GM21717 (cell line): ENCODE results near the gene VAV2.

Source experiments
- ATAC-seq: cut with Tn5 transposase; IDR thresholded peaks from one replicate; pipeline ENCODE4 v1.9.1; 2021; ENCODE audit warnings: mild to moderate bottlenecking, moderate library complexity; ENCODE audit not compliant: unreplicated experiment

The VAV2 gene

GRCh38 chr9:133716564-133717112, 275.5 kb downstream of the VAV2 start:
- no peak for ATAC-seq

DNA sequence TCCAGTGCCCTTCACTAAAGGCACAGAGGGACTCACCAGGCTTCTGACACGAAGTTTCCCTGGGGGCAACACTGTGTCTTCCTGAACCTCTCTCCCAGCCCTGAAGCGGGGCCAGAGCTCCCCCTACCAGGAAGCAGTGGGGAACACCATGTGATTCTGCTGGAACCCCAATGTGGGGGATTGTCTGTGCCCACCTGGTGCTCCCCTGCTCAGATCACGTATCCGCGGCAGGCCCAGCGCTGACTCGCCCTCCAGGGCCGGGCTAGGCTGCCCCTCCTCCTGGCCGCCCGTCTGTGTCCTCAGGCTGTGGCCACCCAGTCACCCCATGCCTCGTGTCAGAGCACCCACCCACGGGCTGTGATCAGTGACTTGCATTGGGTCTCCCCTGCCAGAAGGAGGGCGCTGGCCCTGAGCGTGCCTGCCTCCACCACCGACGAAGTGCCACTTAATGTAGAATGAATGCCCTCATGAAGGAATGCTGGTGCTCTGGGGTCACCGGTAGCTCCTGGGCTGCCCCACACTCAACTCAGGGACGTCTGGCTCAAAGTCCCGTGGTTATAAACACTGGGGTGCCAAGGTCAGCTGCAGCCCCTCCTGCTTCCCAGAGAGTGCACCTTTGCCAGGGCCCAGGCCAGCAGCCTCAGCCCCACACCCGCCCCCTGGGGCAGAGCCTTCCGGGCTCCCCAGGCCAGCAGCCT, 276.1 kb downstream of the VAV2 start:
- no peak for ATAC-seq

GRCh38 chr9:133715295-133715865, 276.7 kb downstream of the VAV2 start:
- no peak for ATAC-seq

- ATAC-seq, result no peak
Observed at GRCh38 chr9:133714606-133715294, 277.4 kb downstream of the VAV2 start.

GRCh38 chr9:133713960-133714495, 278.1 kb downstream of the VAV2 start:
- no peak for ATAC-seq

DNA sequence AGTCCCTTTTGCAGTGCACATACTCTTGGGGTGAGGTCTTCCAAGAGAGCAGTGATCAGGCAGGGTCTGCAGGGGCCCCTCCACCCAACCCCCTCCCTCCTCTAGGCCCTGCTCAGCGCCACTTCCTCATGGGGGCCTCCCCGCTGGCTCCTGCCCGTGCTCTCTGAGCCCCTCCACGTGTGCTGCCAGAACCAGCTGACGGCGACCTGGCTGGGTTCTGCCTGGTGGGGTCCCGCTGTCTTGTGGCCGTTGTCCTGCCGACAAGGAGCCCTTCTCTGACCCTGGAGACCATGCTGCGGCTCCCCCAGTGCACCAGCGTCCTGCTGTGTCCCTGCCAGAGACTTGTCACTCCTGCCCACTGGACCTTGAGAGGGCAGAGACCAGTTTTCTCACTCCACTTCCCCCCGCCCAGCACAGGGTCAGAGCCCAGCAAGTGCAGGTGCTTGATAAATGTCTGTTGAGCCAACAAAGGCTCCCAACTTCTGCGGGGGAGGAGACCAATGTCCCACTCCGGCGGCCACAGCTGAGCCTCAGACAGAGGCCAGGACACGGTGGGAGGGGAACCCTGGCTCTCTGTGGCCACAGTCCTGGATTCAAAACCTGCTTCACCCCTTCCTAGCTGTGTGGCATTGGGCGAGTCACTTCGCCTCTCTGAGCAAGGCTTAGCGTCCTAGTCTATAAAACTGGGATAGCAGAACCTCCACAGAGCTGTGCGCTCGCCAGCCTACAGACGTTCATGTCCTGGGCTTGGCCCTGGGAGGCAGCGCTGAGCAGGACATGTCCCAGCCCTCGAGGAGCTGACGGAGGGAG, 278.8 kb downstream of the VAV2 start:
- ATAC-seq, result no peak

GRCh38 chr9:133712221-133713100, 279.7 kb downstream of the VAV2 start:
- no peak for ATAC-seq
